A549 treated with CpdA at 1 μM for 4 hours (cell line): ENCODE results near the gene CGB5. TPM values are rescaled to one million over a fixed set of nuclear protein-coding genes. Genes with fewer than 3 reads are reported as not detected.

Source experiments
- total RNA-seq: library from RNA; stranded (reverse); fragments of 200-300 nt; extraction: Qiagen RNA extraction; gene quantifications from 5 replicates; pipeline ENCODE4 v1.2.3, GENCODE V29; 2022; ENCODE audit warnings: low read depth

Gene CGB5
- total RNA-seq: 0.54 to 1.6 TPM (median 1.5 TPM) in 5 replicates

DNA sequence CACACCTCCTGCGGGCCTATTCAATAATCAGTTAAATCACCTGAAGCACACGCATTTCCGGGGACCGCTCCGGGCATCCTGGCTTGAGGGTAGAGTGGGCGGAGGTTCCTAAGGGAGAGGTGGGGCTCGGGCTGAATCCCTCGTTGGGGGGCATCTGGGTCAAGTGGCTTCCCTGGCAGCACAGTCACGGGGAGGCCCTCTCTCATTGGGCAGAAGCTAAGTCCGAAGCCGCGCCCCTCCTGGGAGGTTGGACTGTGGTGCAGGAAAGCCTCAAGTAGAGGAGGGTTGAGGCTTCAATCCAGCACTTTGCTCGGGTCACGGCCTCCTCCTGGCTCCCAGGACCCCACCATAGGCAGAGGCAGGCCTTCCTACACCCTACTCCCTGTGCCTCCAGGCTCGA is at the start of gene CGB5:
Gene CGB5, plus strand, starts transcription at position 301 of the 400 bp plus-strand sequence. CDS start 362 bp downstream, outside the sequence.

GRCh38 chr19:49017041-49017665 is 26.5 kb upstream of the CGB5 start, which contains the start of gene LHB:
LHB (minus strand) TSS chr19:49017091; CDS start chr19:49017081, 10 bp downstream.

GRCh38 chr19:49024233-49024632 is 19.4 kb upstream of the CGB5 start, which contains the start of gene CGB3:
CGB3 (minus strand) TSS chr19:49024333; CDS start chr19:49023971, 362 bp downstream.

GRCh38 chr19:49031642-49032301 is 11.9 kb upstream of the CGB5 start, which contains the start of gene CGB2:
CGB2 (plus strand) TSS chr19:49031890; CDS start chr19:49032096, 206 bp downstream.

DNA sequence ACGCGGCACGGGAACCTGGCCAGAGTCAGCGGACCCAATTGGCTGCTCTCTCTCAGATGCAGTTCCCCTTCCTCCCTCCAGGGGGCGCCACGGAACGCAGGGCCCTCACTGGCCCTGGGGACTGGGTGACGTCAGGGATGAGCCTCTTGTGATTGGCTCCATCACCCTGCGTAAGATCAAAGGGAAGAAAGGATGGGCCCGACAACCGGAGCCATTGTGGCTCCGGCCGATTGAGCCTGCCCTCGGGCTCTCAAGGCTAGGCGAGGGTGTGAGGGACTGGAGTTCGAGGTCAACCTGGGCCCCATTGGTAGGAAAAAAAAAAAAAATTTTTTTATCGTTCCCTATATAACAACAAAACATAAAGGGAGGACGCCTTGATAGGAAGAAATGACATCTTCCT is 6.8 kb upstream of the CGB5 start, which contains the start of gene CGB1:
Gene CGB1, minus strand, starts transcription at position 81 of the 400 bp plus-strand sequence. CDS start 184 bp downstream, outside the sequence.

DNA sequence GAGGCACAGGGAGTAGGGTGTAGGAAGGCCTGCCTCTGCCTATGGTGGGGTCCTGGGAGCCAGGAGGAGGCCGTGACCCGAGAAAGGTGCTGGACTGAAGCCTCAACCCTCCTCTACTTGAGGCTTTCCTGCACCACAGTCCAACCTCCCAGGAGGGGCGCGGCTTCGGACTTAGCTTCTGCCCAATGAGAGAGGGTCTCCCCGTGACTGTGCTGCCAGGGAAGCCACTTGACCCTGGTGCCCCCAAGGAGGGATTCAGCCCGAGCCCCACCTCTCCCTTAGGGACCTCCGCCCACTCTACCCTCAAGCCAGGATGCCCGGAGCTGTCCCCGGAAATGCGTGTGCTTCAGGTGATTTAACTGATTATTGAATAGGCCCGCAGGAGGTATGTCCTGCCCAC is 5.4 kb downstream of the CGB5 start, which contains the start of gene CGB8:
Gene CGB8, minus strand, starts transcription at position 101 of the 400 bp plus-strand sequence. CDS start 372 bp downstream, outside the sequence.

GRCh38 chr19:49057636-49058234 is 14.1 kb downstream of the CGB5 start, which contains the start of gene CGB7:
CGB7 (minus strand) TSS chr19:49057749; CDS start chr19:49055375, 2,374 bp downstream.

GRCh38 chr19:49064768-49065611 is 21.3 kb downstream of the CGB5 start, which contains the start of gene NTF4:
NTF4 (minus strand) TSS chr19:49064818; CDS start chr19:49061997, 2,821 bp downstream.

DNA sequence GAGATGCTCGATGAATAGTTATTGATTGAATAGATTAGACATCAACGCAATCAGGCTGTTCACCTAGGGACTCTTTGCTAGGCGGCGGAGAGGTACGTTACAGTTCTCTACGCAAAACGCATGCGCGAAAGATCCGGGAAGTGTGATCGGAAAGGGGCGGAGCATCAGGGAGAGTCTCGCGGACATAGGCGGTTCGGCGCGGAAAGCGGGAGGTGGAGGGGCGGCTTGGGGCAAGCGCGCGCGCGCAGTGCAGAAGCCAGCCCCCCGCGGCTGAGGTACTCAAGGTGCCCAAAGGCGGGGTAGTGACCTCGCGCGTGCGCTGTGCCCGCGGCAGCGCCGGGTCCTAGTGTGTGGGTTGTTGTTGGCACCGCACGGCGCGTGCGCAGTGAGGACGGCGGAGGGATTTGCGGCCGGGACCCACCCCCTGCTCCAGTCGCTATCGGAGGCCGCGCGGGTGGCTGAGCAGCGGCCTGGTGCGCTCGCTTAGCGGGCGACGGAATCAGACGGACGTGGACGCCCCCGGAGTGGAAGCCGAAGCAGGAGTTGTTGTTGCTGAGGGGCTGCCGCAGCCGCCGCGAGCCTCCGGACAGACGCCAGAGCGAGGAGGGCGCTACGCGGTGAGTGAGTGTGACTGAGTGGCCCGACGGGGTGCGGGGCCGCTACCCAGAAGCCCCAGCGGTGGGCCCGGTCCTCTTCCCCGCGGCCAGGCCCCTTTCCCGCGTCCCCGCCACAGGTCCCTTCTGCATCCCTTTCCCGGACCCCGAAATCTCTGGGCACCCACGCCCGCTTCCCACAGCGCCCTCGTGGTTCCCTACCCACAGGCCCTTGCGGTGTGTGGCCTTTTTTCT is 41.6 kb downstream of the CGB5 start, which contains the start of gene SNRNP70:
Gene SNRNP70, plus strand, starts transcription at position 432 of the 848 bp plus-strand sequence. CDS start 964 bp downstream, outside the sequence.

Other genes with a start within 250 kb of the CGB5 start
- gene BCAT2, start 232.8 kb upstream of the CGB5 start, total RNA-seq: 50.8 to 60.8 TPM (median 56.6 TPM) in 5 replicates
- gene HSD17B14, start 207.4 kb upstream of the CGB5 start, total RNA-seq: 13.8 to 16.7 TPM (median 14.3 TPM) in 5 replicates
- gene PLEKHA4, start 175.2 kb upstream of the CGB5 start, total RNA-seq: 1.5 to 3.4 TPM (median 2.2 TPM) in 5 replicates
- gene PPP1R15A, start 171.4 kb upstream of the CGB5 start, total RNA-seq: 94.1 to 157 TPM (median 116 TPM) in 5 replicates
- not detected in 5 replicates for gene TULP2, start 145.1 kb upstream of the CGB5 start, total RNA-seq
- gene NUCB1, start 143.5 kb upstream of the CGB5 start, total RNA-seq: 185 to 225 TPM (median 213 TPM) in 5 replicates
- gene DHDH, start 110.1 kb upstream of the CGB5 start, total RNA-seq: 1.2 to 2.2 TPM (median 1.5 TPM) in 5 replicates
- 295 to 420 TPM (median 376 TPM) in 5 replicates for gene BAX, start 89.0 kb upstream of the CGB5 start, total RNA-seq
- 18,205 to 25,130 TPM (median 20,428 TPM) in 5 replicates for gene FTL, start 78.5 kb upstream of the CGB5 start, total RNA-seq
- 17.3 to 22.6 TPM (median 19.8 TPM) in 5 replicates for gene GYS1, start 50.5 kb upstream of the CGB5 start, total RNA-seq
- gene RUVBL2, start 50.0 kb upstream of the CGB5 start, total RNA-seq: 219 to 243 TPM (median 229 TPM) in 5 replicates
- not detected in 5 replicates for gene LHB, start 26.8 kb upstream of the CGB5 start, total RNA-seq
- 0.09 to 0.44 TPM in 2 of 5 replicates, not detected in the others for gene CGB3, start 19.5 kb upstream of the CGB5 start, total RNA-seq
- gene CGB2, start 12.0 kb upstream of the CGB5 start, total RNA-seq: 0.27 to 0.70 TPM (median 0.32 TPM) in 4 of 5 replicates, not detected in the other
- gene CGB1, start 7.0 kb upstream of the CGB5 start, total RNA-seq: 0.27 to 0.64 TPM (median 0.38 TPM) in 3 of 5 replicates, not detected in the others
- 2.1 to 8.1 TPM (median 4.6 TPM) in 5 replicates for gene CGB8, start 5.3 kb downstream of the CGB5 start, total RNA-seq
- 0.59 to 0.80 TPM (median 0.72 TPM) in 5 replicates for gene CGB7, start 13.9 kb downstream of the CGB5 start, total RNA-seq
- gene NTF4, start 21.0 kb downstream of the CGB5 start, total RNA-seq: 0.27 to 0.66 TPM (median 0.35 TPM) in 4 of 5 replicates, not detected in the other
- gene KCNA7, start 28.9 kb downstream of the CGB5 start, total RNA-seq: 0.01 TPM in 1 of 5 replicates, not detected in the others
- gene SNRNP70, start 41.6 kb downstream of the CGB5 start, total RNA-seq: 311 to 363 TPM (median 344 TPM) in 5 replicates
- gene LIN7B, start 70.5 kb downstream of the CGB5 start, total RNA-seq: 4.7 to 7.2 TPM (median 5.7 TPM) in 5 replicates
- 1.2 to 2.5 TPM (median 1.8 TPM) in 5 replicates for gene C19orf73, start 75.3 kb downstream of the CGB5 start, total RNA-seq
- 5.7 to 9.0 TPM (median 8.0 TPM) in 5 replicates for gene PPFIA3, start 75.7 kb downstream of the CGB5 start, total RNA-seq
- 0.07 to 0.14 TPM in 2 of 5 replicates, not detected in the others for gene HRC, start 111.5 kb downstream of the CGB5 start, total RNA-seq
- 6.8 to 9.9 TPM (median 7.3 TPM) in 5 replicates for gene TRPM4, start 113.9 kb downstream of the CGB5 start, total RNA-seq